ENCODE data around the gene GLYR1.
"Not testable (repeated sequence)": the region's sequence is repeated elsewhere in the genome, so short reads cannot be mapped to it uniquely, and the experiment has no call there.

The GLYR1 gene

DNA sequence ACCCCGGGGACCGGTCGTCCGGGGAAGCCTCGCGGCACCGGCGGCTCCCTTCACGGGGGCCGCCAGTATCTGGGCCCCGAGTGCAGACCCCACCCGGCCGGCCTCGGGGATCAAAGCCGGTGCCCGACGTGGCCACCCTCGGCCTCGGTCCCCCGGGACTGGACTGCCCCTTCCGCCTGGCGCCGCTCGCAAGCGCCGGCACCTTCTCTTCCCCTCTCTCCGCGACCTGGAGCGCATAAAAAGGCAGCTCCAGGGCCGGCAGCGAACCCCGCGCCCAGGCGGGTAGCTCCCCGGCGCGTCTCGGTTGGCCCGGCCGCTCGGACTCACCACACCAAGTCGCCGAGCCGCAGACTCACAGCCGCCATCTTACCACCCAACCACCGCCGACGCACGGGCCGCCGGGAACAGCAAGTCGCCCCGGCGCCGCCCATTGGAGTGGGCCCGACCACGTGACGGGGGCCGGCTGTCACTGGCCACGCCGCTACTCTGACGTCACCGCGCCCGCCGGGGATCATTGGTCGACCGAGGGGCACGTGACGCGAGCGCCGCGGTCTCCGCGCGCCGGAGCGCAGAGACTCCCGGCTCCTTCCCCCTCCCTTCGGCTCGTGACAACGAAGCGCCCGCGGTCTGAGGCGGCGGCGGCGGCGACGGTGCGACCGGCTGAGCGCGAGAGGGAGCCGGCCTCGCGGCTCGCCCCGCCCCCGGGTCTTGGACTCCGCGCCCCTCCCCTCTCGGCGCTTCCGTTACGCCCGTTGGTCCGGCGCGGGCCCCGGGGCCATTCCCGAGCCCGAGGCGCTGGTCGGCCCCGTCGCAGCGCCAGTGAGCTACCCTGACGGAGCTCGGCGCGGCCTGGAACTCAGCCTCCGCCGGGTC is at the start of gene GLYR1, which contains the start of gene UBN1:
Gene GLYR1 (minus strand): TSS at position 388 of the 873 bp plus-strand sequence. CDS start 23 bp downstream, at position 365.
Gene UBN1 (plus strand): TSS at position 581 of the 873 bp plus-strand sequence. CDS start 5,437 bp downstream, outside the sequence.
- intact Hi-C loops (cut with DNase I; ENCODE audit: low total_unique reads), result loop anchor here (5.0 kb wide), 1 partner anchor 80 kb away; the partner anchor contains the start of gene ZNF500
- Histone ChIP-seq H3K4me3 (peak within 1 kb of the TSS; percentile 79 to 95), H3K9me3 (no peaks in the 10 kb centered on the region), H3K36me3 (peaks cover 27 to 34% (median 30%) of the 10 kb centered on the region in 3 donors), H3K27ac (peak within 1 kb of the TSS; percentile 91), H3K27me3 (no peaks in the 10 kb centered on the region), H3K4me1 (peaks cover 0 to 55% (median 45%) of the 10 kb centered on the region in 4 donors)
- TF ChIP-seq, protein P1, sequence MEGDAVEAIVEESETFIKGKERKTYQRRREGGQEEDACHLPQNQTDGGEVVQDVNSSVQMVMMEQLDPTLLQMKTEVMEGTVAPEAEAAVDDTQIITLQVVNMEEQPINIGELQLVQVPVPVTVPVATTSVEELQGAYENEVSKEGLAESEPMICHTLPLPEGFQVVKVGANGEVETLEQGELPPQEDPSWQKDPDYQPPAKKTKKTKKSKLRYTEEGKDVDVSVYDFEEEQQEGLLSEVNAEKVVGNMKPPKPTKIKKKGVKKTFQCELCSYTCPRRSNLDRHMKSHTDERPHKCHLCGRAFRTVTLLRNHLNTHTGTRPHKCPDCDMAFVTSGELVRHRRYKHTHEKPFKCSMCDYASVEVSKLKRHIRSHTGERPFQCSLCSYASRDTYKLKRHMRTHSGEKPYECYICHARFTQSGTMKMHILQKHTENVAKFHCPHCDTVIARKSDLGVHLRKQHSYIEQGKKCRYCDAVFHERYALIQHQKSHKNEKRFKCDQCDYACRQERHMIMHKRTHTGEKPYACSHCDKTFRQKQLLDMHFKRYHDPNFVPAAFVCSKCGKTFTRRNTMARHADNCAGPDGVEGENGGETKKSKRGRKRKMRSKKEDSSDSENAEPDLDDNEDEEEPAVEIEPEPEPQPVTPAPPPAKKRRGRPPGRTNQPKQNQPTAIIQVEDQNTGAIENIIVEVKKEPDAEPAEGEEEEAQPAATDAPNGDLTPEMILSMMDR (IDR thresholded peaks at IDR 0.05), result peak in 1 of 2 experiments; percentile 15
- DNase-seq, result peak; percentile 99 to 100

GRCh38 chr16:4896761-4897160 is 49.7 kb upstream of the GLYR1 start:
- H3K27me3 ChIP-seq; H3K4me3 ChIP-seq; H3K27ac ChIP-seq; intact Hi-C loops (cut with DNase I; ENCODE audit: low total_unique reads); H3K9me3 ChIP-seq; H3K4me1 ChIP-seq; DNase-seq: not testable (repeated sequence)
- peaks cover 0 to 94% (median 30%) of the 10 kb centered on the region in 3 donors for H3K36me3 ChIP-seq

DNA sequence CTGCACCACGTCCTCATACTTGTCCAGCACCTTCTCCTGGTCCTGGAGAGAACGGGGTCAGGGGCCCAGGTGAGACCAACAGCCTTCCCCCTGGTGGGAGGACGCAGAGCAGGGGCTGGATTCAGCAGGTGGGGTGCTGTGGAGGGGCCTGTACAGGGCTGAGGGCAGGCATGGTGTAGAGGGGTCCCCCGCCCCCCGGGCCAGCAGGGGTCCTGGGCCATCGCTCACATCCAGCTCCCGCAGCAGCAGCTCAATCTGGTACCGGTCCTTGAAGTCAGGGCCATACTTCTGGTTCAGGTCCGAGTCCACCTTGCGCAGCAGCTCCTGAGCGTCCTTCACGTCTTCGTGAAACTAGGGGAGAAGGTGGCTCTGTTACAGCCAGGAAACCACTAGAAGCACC is 48.3 kb upstream of the GLYR1 start:
- Histone ChIP-seq H3K4me3 (no peak overlapping the region), H3K27ac (no peak overlapping the region), H3K27me3 (peaks cover 0 to 8% of the 10 kb centered on the region in 2 donors), H3K4me1 (no peaks in the 10 kb centered on the region), H3K9me3 (peaks cover 0 to 8% (median 0%) of the 10 kb centered on the region in 3 donors), H3K36me3 (peaks cover 0 to 94% (median 43%) of the 10 kb centered on the region in 3 donors)
- intact Hi-C loops (cut with DNase I; ENCODE audit: low total_unique reads), result no loop called here
- no peak for DNase-seq
- TF ChIP-seq, protein P1 (IDR thresholded peaks at IDR 0.05), result no peak

DNA sequence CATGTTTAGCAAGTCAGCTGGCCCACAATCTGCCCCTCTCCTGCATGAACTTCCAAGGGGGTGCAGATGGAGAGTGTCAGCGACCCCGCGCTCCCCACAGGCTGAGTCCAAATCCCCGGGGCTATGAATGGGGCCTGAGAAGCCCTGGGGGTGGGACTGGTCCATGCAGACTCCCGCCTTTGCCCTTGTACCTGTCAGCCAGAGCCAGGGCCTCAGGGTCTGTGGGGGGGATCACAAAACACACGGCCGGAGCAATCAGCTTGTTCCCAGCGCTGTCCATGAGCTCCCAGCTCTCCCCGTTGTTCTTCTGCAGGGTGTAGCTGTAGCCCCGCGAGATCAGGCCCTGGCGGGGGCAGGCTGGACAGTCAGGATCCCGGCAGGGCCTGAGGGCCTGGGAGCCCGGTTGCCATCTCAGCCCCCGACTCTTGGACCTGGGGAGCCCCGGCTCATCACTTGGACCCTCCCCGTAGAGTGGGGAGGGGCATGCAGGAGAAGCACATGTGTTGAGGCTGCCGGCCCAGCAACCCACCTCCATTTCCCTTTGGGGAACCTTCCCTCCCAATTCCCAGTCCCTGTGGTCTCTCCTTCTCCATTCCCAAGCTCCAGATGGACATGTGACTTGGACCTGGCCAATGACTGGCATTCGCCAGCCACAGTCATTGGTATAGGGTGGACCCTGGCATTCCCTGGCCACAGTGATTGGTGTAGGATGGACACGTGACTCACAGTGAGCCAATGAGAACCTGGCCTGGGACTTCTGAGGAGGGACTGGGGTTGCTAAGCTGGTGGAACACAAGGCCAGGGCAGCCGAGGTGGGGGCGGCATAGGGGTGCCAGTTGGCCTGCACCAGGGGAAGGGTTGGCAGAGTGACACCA is 47.4 kb upstream of the GLYR1 start:
- TF ChIP-seq, protein P1 (IDR thresholded peaks at IDR 0.05), result no peak
- DNase-seq, result no peak
- H3K27ac ChIP-seq, result no peak overlapping the region
- H3K9me3 ChIP-seq, result peaks cover 0 to 8% (median 0%) of the 10 kb centered on the region in 3 donors
- intact Hi-C loops (cut with DNase I; ENCODE audit: low total_unique reads), result no loop called here
- no peak overlapping the region for H3K4me3 ChIP-seq
- no peaks in the 10 kb centered on the region for H3K4me1 ChIP-seq
- peaks cover 0 to 8% of the 10 kb centered on the region in 2 donors for H3K27me3 ChIP-seq
- peaks cover 2 to 98% (median 52%) of the 10 kb centered on the region in 3 donors for H3K36me3 ChIP-seq

DNA sequence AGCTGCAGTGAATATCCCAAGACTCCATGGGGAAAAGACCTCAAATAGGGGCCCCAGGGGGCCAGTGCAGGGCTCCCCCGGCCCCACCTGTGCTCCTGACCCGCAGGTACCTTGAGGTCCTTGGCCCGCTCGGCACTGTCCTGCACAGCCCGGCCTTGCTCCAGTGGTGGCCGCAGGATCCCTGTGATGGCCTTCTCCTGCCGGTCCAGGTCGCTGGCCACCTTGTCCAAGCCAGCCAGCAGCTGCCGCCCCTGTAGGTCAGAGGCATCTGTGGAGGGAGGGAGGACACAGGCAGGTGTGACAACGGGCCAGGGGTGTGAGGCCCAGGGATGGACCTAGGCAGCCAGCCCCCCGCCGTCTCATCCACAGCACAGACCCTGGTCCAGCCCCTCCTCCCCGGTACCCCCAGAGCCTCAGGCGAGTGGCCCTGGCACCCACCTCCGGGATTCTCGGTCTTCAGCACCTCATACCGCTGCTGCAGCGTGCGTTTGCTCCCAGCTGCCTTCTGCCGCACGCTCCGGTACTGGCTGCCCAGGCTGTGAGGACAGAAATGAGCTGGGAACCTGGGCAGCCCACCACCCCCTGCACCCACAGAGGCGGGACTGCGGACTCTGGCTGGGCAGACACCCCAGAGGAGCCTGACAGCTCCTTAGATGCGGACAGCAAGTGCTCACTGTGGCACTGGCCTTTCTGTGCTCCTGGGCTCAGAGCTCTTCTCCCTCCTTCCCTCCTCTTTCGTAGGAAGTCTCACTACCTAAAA is 46.2 kb upstream of the GLYR1 start:
- peaks cover 5 to 97% (median 45%) of the 10 kb centered on the region in 3 donors for H3K36me3 ChIP-seq
- H3K27me3 ChIP-seq, result peaks cover 0 to 8% of the 10 kb centered on the region in 2 donors
- H3K4me1 ChIP-seq, result no peaks in the 10 kb centered on the region
- H3K9me3 ChIP-seq, result peaks cover 0 to under 1% (median 0%) of the 10 kb centered on the region in 3 donors
- no peak overlapping the region for H3K27ac ChIP-seq
- intact Hi-C loops (cut with DNase I; ENCODE audit: low total_unique reads), result no loop called here
- DNase-seq, result peak in 1 of 2 donors; percentile 19
- TF ChIP-seq, protein P1 (IDR thresholded peaks at IDR 0.05), result no peak
- no peak overlapping the region for H3K4me3 ChIP-seq
